HepG2 (cell line): Measurements from ENCODE around the gene SYS1. TPM values are rescaled to one million over a fixed set of nuclear protein-coding genes. Genes with fewer than 3 reads are reported as not detected.
A peak's percentile ranks its signal among the peaks of the same experiment; 100 is the strongest.

ENCODE experiments used
- AGO2 ChIP-seq: fragments of 200-400 bp; formaldehyde crosslinking; optimal IDR thresholded peaks from 2 replicates; pipeline ENCODE3; 2017; ENCODE audit warnings: mild to moderate bottlenecking, low read depth, low read length, moderate library complexity
- AKNA ChIP-seq: sonication (generic); formaldehyde crosslinking; IDR thresholded peaks from 2 replicates; pipeline ENCODE4 v1.4.0; 2020; ENCODE audit warnings: missing genetic modification reagents, borderline replicate concordance
- ARID3A ChIP-seq: IDR thresholded peaks from 2 replicates; pipeline ENCODE4 v1.6.1; 2012; ENCODE audit warnings: low read depth, low read length, improper control_type of control experiment
- ATF1 ChIP-seq: IDR thresholded peaks from 2 replicates; pipeline ENCODE4 v1.6.1; 2016; ENCODE audit warnings: mild to moderate bottlenecking, control low read depth
- BORCS8-MEF2B ChIP-seq: sonication (generic); formaldehyde crosslinking; IDR thresholded peaks from 2 replicates; pipeline ENCODE4 v1.8.0; 2022; ENCODE audit warnings: mild to moderate bottlenecking, missing genetic modification reagents
- CCDC6 ChIP-seq: sonication (generic); formaldehyde crosslinking; IDR thresholded peaks from 2 replicates; pipeline ENCODE4 v1.8.1; 2022; ENCODE audit warnings: mild to moderate bottlenecking, missing genetic modification reagents, moderate library complexity
- CENPX ChIP-seq: sonication (generic); formaldehyde crosslinking; IDR thresholded peaks from 2 replicates; pipeline ENCODE4 v1.9.0; 2021; ENCODE audit warnings: mild to moderate bottlenecking, missing genetic modification reagents, moderate library complexity
- GABPA ChIP-seq, 2 experiments: IDR thresholded peaks; 2 replicates each; pipeline ENCODE4 v1.6.1; 2011 to 2016; ENCODE audit warnings: low read depth in 2 of 2, low read length in 1 of 2, missing biosample characterization in 1 of 2, missing genetic modification characterization in 1 of 2
- NFIC ChIP-seq: IDR thresholded peaks from 2 replicates; pipeline ENCODE4 v1.6.1; 2012; ENCODE audit warnings: mild to moderate bottlenecking, low read length, inconsistent platforms
- PCBP1 ChIP-seq: fragments of 200-400 bp; formaldehyde crosslinking; IDR thresholded peaks from 2 replicates; pipeline ENCODE4 v1.6.1; 2017; ENCODE audit warnings: mild to moderate bottlenecking, low read depth, low read length, borderline replicate concordance
- RXRA ChIP-seq: sonication (generic); formaldehyde crosslinking; IDR thresholded peaks from 2 replicates; pipeline ENCODE4 v1.5.1; 2020; ENCODE audit warnings: missing genetic modification reagents
- TARDBP ChIP-seq: sonication (generic); formaldehyde crosslinking; IDR thresholded peaks from 2 replicates; pipeline ENCODE4 v1.8.0; 2022; ENCODE audit warnings: mild to moderate bottlenecking, missing genetic modification reagents
- ZNF367 ChIP-seq: sonication (generic); formaldehyde crosslinking; IDR thresholded peaks from 2 replicates; pipeline ENCODE4 v1.4.0; 2020; ENCODE audit warnings: missing genetic modification reagents, borderline replicate concordance
- ZNF83 ChIP-seq: sonication (generic); formaldehyde crosslinking; IDR thresholded peaks from 2 replicates; pipeline ENCODE4 v1.4.0; 2020; ENCODE audit warnings: missing genetic modification reagents, mild to moderate bottlenecking, borderline replicate concordance
- polyA plus RNA-seq, 8 experiments: library from polyadenylated mRNA; depleted of rRNA in 3 of 8; stranded (reverse) in 7 of 8; unstranded in 1 of 8; fragments of >200 nt; fragmentation: Illumina TruSeq in 4 of 8; extraction: Trizol in 4 of 8; gene quantifications; 2 replicates each; pipeline versions ENCODE4 v1.2.1 to v1.2.3, GENCODE V29; 2011 to 2016; ENCODE audit warnings: low read depth in 4 of 8, missing spikeins in 1 of 8, mixed read lengths in 1 of 8; ENCODE audit not compliant: insufficient read depth in 1 of 8
- total RNA-seq, 5 experiments: library from RNA; depleted of rRNA; stranded (reverse); fragments of >200 nt; fragmentation: Illumina TruSeq; extraction: Trizol; gene quantifications; 2 replicates each; pipeline ENCODE4 v1.2.3, GENCODE V29; 2016; ENCODE audit warnings: low read depth in 1 of 5
- TF ChIP-seq, protein P1 (sequence below): IDR thresholded peaks from 2 replicates; pipeline ENCODE4 v1.6.1; 2016; ENCODE audit warnings: low read depth, control low read depth
- TF ChIP-seq, protein P2 (sequence below), 2 experiments: sonication (generic) in 1 of 2; formaldehyde crosslinking in 1 of 2; IDR thresholded peaks; 2 replicates each; pipeline versions ENCODE4 v1.4.0 to v1.6.1; 2016 to 2020; ENCODE audit warnings: borderline replicate concordance in 1 of 2, low read depth in 1 of 2, mild to moderate bottlenecking in 1 of 2, missing genetic modification reagents in 1 of 2

The SYS1 gene
- total and polyA plus RNA-seq, 2 of the 13 experiments (the other 11 are each of a cell fraction or from before 2014, with no cell fraction given), result 38.3 to 65.6 TPM

GRCh38 chr20:45358282-45359068 is 4.5 kb upstream of the SYS1 start (continued):
- TF ChIP-seq, protein P1, sequence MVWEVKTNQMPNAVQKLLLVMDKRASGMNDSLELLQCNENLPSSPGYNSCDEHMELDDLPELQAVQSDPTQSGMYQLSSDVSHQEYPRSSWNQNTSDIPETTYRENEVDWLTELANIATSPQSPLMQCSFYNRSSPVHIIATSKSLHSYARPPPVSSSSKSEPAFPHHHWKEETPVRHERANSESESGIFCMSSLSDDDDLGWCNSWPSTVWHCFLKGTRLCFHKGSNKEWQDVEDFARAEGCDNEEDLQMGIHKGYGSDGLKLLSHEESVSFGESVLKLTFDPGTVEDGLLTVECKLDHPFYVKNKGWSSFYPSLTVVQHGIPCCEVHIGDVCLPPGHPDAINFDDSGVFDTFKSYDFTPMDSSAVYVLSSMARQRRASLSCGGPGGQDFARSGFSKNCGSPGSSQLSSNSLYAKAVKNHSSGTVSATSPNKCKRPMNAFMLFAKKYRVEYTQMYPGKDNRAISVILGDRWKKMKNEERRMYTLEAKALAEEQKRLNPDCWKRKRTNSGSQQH, result peak; percentile 32; the same call in 1 of the 2 replicates
- TF ChIP-seq AKNA (CRISPR knock-in tag) (no peak), TARDBP (no peak; the same call in 1 of the 2 replicates), ZNF83 (CRISPR knock-in tag) (no peak; the same call in 1 of the 2 replicates), ARID3A (no peak), ZNF367 (no peak), CCDC6 (no peak), RXRA (CRISPR knock-in tag) (no peak), AGO2 (no peak), PCBP1 (no peak), NFIC (no peak; the same call in 1 of the 2 replicates), ATF1 (CRISPR knock-in tag) (no peak), BORCS8-MEF2B (CRISPR knock-in tag) (no peak), CENPX (CRISPR knock-in tag) (no peak), GABPA (IDR thresholded peaks at IDR 0.05; ENCODE audit: low read depth, low read length) (no peak), GABPA (CRISPR knock-in tag; IDR thresholded peaks at IDR 0.05; ENCODE audit: low read depth) (no peak)
- TF ChIP-seq, protein P2, sequence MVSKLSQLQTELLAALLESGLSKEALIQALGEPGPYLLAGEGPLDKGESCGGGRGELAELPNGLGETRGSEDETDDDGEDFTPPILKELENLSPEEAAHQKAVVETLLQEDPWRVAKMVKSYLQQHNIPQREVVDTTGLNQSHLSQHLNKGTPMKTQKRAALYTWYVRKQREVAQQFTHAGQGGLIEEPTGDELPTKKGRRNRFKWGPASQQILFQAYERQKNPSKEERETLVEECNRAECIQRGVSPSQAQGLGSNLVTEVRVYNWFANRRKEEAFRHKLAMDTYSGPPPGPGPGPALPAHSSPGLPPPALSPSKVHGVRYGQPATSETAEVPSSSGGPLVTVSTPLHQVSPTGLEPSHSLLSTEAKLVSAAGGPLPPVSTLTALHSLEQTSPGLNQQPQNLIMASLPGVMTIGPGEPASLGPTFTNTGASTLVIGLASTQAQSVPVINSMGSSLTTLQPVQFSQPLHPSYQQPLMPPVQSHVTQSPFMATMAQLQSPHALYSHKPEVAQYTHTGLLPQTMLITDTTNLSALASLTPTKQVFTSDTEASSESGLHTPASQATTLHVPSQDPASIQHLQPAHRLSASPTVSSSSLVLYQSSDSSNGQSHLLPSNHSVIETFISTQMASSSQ (IDR thresholded peaks at IDR 0.05; ENCODE audit: low read depth), result no peak
- TF ChIP-seq, protein P2 (CRISPR knock-in tag; IDR thresholded peaks at IDR 0.05; ENCODE audit: borderline replicate concordance), result no peak
